ENCODE results near the gene ZNF738.

GRCh38 chr19:21423057-21424041, 64.5 kb downstream of the ZNF738 start:
- no peak for TF ChIP-seq POLR2A (IDR thresholded peaks at IDR 0.05; ENCODE audit: extremely low read depth, insufficient read length)
- TF ChIP-seq CTCF (IDR thresholded peaks at IDR 0.05; ENCODE audit: low read depth, low read length), result no peak
- TF ChIP-seq, protein P1, sequence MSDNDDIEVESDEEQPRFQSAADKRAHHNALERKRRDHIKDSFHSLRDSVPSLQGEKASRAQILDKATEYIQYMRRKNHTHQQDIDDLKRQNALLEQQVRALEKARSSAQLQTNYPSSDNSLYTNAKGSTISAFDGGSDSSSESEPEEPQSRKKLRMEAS (IDR thresholded peaks at IDR 0.05; ENCODE audit: low read depth, low read length), result no peak

Data from NB4 (cell line).